Caco-2 (cell line): ENCODE measurements around the gene ESRRB. TPM values are rescaled to one million over a fixed set of nuclear protein-coding genes. Genes with fewer than 3 reads are reported as not detected.

Experiments used
- BruUV-seq: library from RNA; stranded (reverse); fragments of 400-500 nt; replicated peaks from 2 replicates; lab custom pipeline; 2021; lab: Mats Ljungman, UMichigan
- CTCF ChIA-PET: fragments of 300-600 bp; sonication (Branson Sonifier 250); formaldehyde crosslinking; loops from one replicate; lab custom pipeline; 2022; ENCODE audit warnings: antibody characterized with exemption; lab: Charles Lee
- POLR2A ChIA-PET: fragments of 300-600 bp; sonication (Branson Sonifier 250); formaldehyde crosslinking; loops from one replicate; lab custom pipeline; 2022; ENCODE audit warnings: antibody characterized with exemption; lab: Charles Lee
- DNase-seq, 2 experiments: peaks; one replicate each; pipeline versions ENCODE4 v3.0.0 to v3.0.0-alpha.2; 2020 to 2022
- H3K27me3 ChIP-seq: replicated peaks from 2 replicates; pipeline ENCODE4 v1.6.0; 2011; ENCODE audit warnings: low read length; ENCODE audit not compliant: control insufficient read depth, insufficient read depth
- H3K36me3 ChIP-seq: 2 replicates; pipeline ENCODE4 v1.5.1; 2011; ENCODE audit warnings: low read length; ENCODE audit not compliant: control insufficient read depth, insufficient read depth
- H3K4me1 ChIP-seq: fragments of 250-450 bp; sonication (Bioruptor Pico); 2 replicates; pipeline ENCODE4 v1.5.1; 2020; ENCODE audit warnings: mild to moderate bottlenecking
- H3K4me3 ChIP-seq: 2 replicates; pipeline ENCODE4 v1.5.1; 2011; ENCODE audit warnings: low read depth, mild to moderate bottlenecking, control low read depth, low read length
- H3K9me3 ChIP-seq: fragments of 250-450 bp; sonication (Bioruptor Pico); 2 replicates; pipeline ENCODE4 v1.5.1; 2020; ENCODE audit warnings: mild to moderate bottlenecking, moderate library complexity
- H3K27ac Mint-ChIP-seq: one replicate; pipeline ENCODE4 v1.8.0; 2022; ENCODE audit warnings: mixed read lengths; ENCODE audit not compliant: unreplicated experiment
- H3K27me3 Mint-ChIP-seq: one replicate; pipeline ENCODE4 v1.8.0; 2022; ENCODE audit warnings: mixed read lengths; ENCODE audit not compliant: insufficient read depth, unreplicated experiment
- H3K36me3 Mint-ChIP-seq: one replicate; pipeline ENCODE4 v1.8.0; 2022; ENCODE audit warnings: mild to moderate bottlenecking, mixed read lengths; ENCODE audit not compliant: insufficient read depth, unreplicated experiment
- H3K4me1 Mint-ChIP-seq: one replicate; pipeline ENCODE4 v1.8.0; 2022; ENCODE audit warnings: low read depth, mixed read lengths; ENCODE audit not compliant: unreplicated experiment
- H3K4me3 Mint-ChIP-seq: one replicate; pipeline ENCODE4 v1.8.0; 2022; ENCODE audit warnings: mild to moderate bottlenecking, moderate library complexity, mixed read lengths; ENCODE audit not compliant: unreplicated experiment
- H3K9me3 Mint-ChIP-seq: one replicate; pipeline ENCODE4 v1.8.0; 2022; ENCODE audit warnings: mixed read lengths; ENCODE audit not compliant: unreplicated experiment
- intact Hi-C: fragments of 100-400 bp; cut with micrococcal nuclease; formaldehyde crosslinking; loops from one replicate; pipeline ENCODE4 v1.10.0; 2022; ENCODE audit not compliant: unreplicated experiment
- total RNA-seq: library from RNA; stranded (reverse); gene quantifications from 2 replicates; pipeline ENCODE4 v1.2.3, GENCODE V29; 2022
- TF ChIP-seq, protein P1 (sequence below), 2 experiments: fragments of 200-600 bp in 1 of 2; IDR thresholded peaks; 1 replicate in 1 of 2; 2 replicates in 1 of 2; pipeline versions ENCODE4 v1.5.1 to v1.8.0; 2011 to 2022; ENCODE audit warnings: antibody characterized with exemption in 1 of 2, control low read depth in 1 of 2, inconsistent platforms in 1 of 2, low read depth in 1 of 2, low read length in 1 of 2, mild to moderate bottlenecking in 1 of 2, moderate library complexity in 1 of 2; ENCODE audit not compliant: insufficient read depth in 1 of 2, severe bottlenecking in 1 of 2, unreplicated experiment in 1 of 2

The ESRRB gene
- total RNA-seq, 1 experiment from 2014 or later = not detected

- Mint-ChIP-seq H3K4me3 (no peak overlapping the region), H3K27ac (no peak overlapping the region), H3K4me1 (no peaks in the 10 kb centered on the region), H3K27me3 (peaks cover 13% of the 10 kb centered on the region), H3K36me3 (no peaks in the 10 kb centered on the region), H3K9me3 (no peaks in the 10 kb centered on the region)
- intact Hi-C loops = no loop called here
- Histone ChIP-seq H3K27me3 (no peaks in the 10 kb centered on the region), H3K4me1 (no peaks in the 10 kb centered on the region), H3K36me3 (no peaks in the 10 kb centered on the region), H3K4me3 (no peak overlapping the region), H3K9me3 (no peaks in the 10 kb centered on the region)
- DNase-seq = no peak
- BruUV-seq = no TSS peak
- TF ChIP-seq, protein P1, sequence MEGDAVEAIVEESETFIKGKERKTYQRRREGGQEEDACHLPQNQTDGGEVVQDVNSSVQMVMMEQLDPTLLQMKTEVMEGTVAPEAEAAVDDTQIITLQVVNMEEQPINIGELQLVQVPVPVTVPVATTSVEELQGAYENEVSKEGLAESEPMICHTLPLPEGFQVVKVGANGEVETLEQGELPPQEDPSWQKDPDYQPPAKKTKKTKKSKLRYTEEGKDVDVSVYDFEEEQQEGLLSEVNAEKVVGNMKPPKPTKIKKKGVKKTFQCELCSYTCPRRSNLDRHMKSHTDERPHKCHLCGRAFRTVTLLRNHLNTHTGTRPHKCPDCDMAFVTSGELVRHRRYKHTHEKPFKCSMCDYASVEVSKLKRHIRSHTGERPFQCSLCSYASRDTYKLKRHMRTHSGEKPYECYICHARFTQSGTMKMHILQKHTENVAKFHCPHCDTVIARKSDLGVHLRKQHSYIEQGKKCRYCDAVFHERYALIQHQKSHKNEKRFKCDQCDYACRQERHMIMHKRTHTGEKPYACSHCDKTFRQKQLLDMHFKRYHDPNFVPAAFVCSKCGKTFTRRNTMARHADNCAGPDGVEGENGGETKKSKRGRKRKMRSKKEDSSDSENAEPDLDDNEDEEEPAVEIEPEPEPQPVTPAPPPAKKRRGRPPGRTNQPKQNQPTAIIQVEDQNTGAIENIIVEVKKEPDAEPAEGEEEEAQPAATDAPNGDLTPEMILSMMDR (IDR thresholded peaks at IDR 0.05; ENCODE audit: insufficient read depth in 1 of 2, low read depth in 1 of 2, low read length in 1 of 2, severe bottlenecking in 1 of 2, unreplicated experiment in 1 of 2) = no peak
- CTCF ChIA-PET = no interaction called here
- POLR2A ChIA-PET = no interaction called here
These were observed 39.1 kb upstream of the ESRRB start for GRCh38 chr14:76336876-76337275.

DNA sequence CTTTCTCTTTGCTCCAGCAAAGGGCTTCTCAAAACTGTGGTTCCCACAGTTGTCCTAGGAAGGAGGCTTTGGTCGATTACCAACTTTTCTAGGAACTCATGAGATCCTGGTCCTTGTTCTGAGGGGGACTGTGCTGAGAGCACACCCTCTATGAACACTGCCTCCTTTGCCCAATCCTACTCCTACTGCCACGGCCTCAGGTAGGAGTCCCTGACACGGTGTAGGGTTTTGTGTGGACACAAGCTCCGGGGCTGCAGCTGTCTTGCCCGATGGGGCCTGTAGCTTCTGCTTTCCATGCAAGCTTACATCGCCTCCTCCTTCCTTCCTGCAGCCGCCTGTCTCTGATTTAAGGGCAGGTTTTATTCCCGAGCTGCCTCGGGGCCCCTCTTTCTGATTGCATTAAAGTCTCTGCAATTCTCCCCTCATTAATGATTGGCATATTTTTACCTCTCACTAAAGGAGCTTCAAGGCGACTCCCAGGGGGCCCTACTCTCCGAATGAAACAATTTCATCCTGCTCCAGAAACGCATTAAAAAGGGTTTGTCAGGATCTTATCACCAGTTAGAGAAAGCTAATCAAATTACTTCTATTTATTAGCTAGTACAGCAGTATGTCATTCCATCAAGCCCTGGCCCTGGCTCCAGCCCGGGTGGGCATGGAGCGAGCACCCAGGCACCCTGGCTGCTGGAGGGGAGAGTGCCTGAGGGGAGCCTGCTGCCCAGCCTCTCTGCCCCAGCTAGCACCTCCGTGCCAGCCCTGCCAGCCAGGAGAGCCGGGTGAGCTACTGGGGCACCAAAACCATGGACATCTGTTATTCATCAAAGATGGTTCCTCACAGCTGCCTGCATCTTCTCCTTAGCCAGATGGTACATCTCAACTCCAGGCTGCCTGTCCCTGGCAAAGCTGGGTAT is 38.0 kb upstream of the ESRRB start:
- Histone ChIP-seq H3K9me3 (no peaks in the 10 kb centered on the region), H3K4me3 (no peak overlapping the region), H3K36me3 (no peaks in the 10 kb centered on the region), H3K27me3 (no peaks in the 10 kb centered on the region), H3K4me1 (no peaks in the 10 kb centered on the region)
- Mint-ChIP-seq H3K9me3 (no peaks in the 10 kb centered on the region), H3K4me3 (no peak overlapping the region), H3K36me3 (no peaks in the 10 kb centered on the region), H3K27me3 (peaks cover 19% of the 10 kb centered on the region), H3K4me1 (no peaks in the 10 kb centered on the region), H3K27ac (no peak overlapping the region)
- ChIA-PET POLR2A (no interaction called here), CTCF (no interaction called here)
- TF ChIP-seq, protein P1 (IDR thresholded peaks at IDR 0.05; ENCODE audit: insufficient read depth in 1 of 2, low read depth in 1 of 2, low read length in 1 of 2, severe bottlenecking in 1 of 2, unreplicated experiment in 1 of 2) = no peak
- intact Hi-C loops = no loop called here
- no peak for DNase-seq
- no TSS peak for BruUV-seq

DNA sequence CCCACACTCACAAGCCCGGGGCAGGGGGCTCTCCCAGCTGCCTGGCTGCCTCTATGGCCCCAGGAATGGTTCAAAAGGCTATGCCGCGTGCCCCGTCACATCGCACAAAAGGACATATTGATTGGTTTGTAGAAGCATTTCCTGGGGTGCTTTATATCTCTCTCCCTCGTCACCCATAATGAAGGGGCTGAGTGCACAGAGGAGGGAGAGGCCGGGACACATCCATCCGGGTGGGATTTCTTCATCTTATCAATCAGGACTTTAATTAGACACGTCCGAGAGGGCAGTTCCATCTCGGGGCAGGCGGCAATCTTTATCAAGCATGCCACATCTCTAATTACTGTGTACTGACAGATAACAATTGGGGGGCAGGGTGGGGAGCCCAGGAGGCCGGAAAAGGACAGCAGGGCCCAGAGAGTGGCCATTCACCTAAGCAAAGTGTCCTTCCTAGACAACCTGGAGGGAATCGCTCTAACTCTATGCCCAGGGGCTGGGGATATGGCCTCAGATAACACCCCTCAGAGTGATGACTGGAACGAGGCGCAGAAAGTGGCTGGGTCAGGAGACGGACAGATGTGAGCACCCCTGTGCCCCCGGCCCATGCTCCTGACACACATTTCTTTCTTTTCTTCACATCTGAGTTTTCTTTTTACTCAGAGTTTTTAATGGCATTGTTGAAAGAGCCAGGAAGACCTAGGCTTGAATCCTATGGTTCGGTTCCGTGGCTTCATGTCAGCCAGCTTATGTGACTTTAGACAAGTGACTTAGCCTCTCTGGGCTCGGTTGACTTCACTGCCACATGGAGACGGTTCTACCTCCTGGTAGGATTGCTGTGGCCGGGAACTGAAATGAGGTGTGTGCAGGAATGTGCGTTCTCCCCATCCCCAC is 36.0 kb upstream of the ESRRB start:
- H3K4me1 Mint-ChIP-seq = no peaks in the 10 kb centered on the region
- H3K27ac Mint-ChIP-seq = no peak overlapping the region
- Histone ChIP-seq H3K27me3 (no peaks in the 10 kb centered on the region; the same call in 1 of the 2 replicates), H3K4me3 (no peak overlapping the region), H3K9me3 (no peaks in the 10 kb centered on the region), H3K36me3 (no peaks in the 10 kb centered on the region), H3K4me1 (no peaks in the 10 kb centered on the region)
- ChIA-PET CTCF (no interaction called here), POLR2A (no interaction called here)
- no TSS peak for BruUV-seq
- H3K27me3 Mint-ChIP-seq = peaks cover 21% of the 10 kb centered on the region
- no peak overlapping the region for H3K4me3 Mint-ChIP-seq
- intact Hi-C loops = no loop called here
- H3K9me3 Mint-ChIP-seq = no peaks in the 10 kb centered on the region
- peaks cover 4% of the 10 kb centered on the region for H3K36me3 Mint-ChIP-seq
- DNase-seq = no peak
- TF ChIP-seq, protein P1 (IDR thresholded peaks at IDR 0.05; ENCODE audit: insufficient read depth in 1 of 2, low read depth in 1 of 2, low read length in 1 of 2, severe bottlenecking in 1 of 2, unreplicated experiment in 1 of 2) = no peak
